Upper lobe of left lung (tissue), 6 donors: Measurements from ENCODE around the gene SEC11A. TPM values are rescaled to one million over a fixed set of nuclear protein-coding genes. Genes with fewer than 3 reads are reported as not detected.

Source experiments
- ATAC-seq, 2 donors: fragments of 200-7000 bp; cut with Tn5 transposase; one replicate each; pipeline ENCODE4 v1.9.1; 2022; ENCODE audit warnings: mild to moderate bottlenecking in 2 of 2, moderate library complexity in 2 of 2; ENCODE audit not compliant: low FRiP score in 2 of 2
- DNase-seq, 2 donors: peaks; one replicate each; pipeline ENCODE4 v3.0.0-alpha.2; 2019 to 2020
- H3K27ac ChIP-seq, 4 donors: fragments of 200-600 bp; sonication (generic); one replicate each; pipeline ENCODE4 v1.5.1; 2016 to 2019
- H3K27me3 ChIP-seq, 4 donors: fragments of 200-600 bp; sonication (generic); one replicate each; pipeline ENCODE4 v1.5.1; 2017 to 2019
- H3K36me3 ChIP-seq, 4 donors: fragments of 200-600 bp; sonication (generic); one replicate each; pipeline ENCODE4 v1.5.1; 2016 to 2019
- H3K4me1 ChIP-seq, 4 donors: fragments of 200-600 bp; sonication (generic); one replicate each; pipeline ENCODE4 v1.5.1; 2018 to 2019
- H3K4me3 ChIP-seq, 4 donors: fragments of 200-600 bp; sonication (generic); one replicate each; pipeline ENCODE4 v1.5.1; 2017 to 2019; ENCODE audit warnings: mild to moderate bottlenecking in 2 of 4, moderate library complexity in 1 of 4
- H3K9me3 ChIP-seq, 4 donors: fragments of 200-600 bp; sonication (generic); one replicate each; pipeline ENCODE4 v1.5.1; 2018 to 2019
- CTCF ChIP-seq, 6 experiments: fragments of 450-650 bp in 4 of 6; fragments of 200-600 bp in 2 of 6; sonication (generic) in 2 of 6; IDR thresholded peaks; one replicate each; pipeline ENCODE4 v1.5.1; 2016 to 2019; ENCODE audit warnings: antibody characterized with exemption in 6 of 6
- EP300 ChIP-seq, 4 donors: sonication (generic); formaldehyde crosslinking; IDR thresholded peaks; one replicate each; pipeline ENCODE4 v1.5.1; 2017; ENCODE audit warnings: antibody characterized with exemption in 4 of 4, control low read depth in 2 of 4
- POLR2A ChIP-seq, 4 donors: fragments of 450-650 bp; IDR thresholded peaks; one replicate each; pipeline ENCODE4 v1.5.1; 2016 to 2017; ENCODE audit warnings: antibody characterized with exemption in 4 of 4, mild to moderate bottlenecking in 2 of 4
- POLR2AphosphoS5 ChIP-seq, 2 donors: sonication (generic); formaldehyde crosslinking; IDR thresholded peaks; one replicate each; pipeline ENCODE4 v1.5.1; 2017; ENCODE audit warnings: antibody characterized with exemption in 2 of 2
- WGBS, 2 donors: methylation state at CpG; one replicate each; pipeline ENCODE4 v1.1.5; 2017 to 2018; 5-methylcytosine and 5-hydroxymethylcytosine counted together
- total RNA-seq, 6 donors: library from RNA; depleted of rRNA in 4 of 6; stranded (reverse); fragments of >200 nt in 4 of 6; gene quantifications; one replicate each; pipeline versions ENCODE4 v1.1.0 to v1.2.1, GENCODE V29; 2016 to 2021
- donor health status: DM: no; HTN: no; CAD: no; lungs with moderate emphysema.
- donor health status: DM: no; HTN: yes; CAD: no; lungs with severe emphysema.

SEC11A gene
- total RNA-seq, 6 donors from 2014 or later = 38.8 to 164 (median 116) TPM

DNA sequence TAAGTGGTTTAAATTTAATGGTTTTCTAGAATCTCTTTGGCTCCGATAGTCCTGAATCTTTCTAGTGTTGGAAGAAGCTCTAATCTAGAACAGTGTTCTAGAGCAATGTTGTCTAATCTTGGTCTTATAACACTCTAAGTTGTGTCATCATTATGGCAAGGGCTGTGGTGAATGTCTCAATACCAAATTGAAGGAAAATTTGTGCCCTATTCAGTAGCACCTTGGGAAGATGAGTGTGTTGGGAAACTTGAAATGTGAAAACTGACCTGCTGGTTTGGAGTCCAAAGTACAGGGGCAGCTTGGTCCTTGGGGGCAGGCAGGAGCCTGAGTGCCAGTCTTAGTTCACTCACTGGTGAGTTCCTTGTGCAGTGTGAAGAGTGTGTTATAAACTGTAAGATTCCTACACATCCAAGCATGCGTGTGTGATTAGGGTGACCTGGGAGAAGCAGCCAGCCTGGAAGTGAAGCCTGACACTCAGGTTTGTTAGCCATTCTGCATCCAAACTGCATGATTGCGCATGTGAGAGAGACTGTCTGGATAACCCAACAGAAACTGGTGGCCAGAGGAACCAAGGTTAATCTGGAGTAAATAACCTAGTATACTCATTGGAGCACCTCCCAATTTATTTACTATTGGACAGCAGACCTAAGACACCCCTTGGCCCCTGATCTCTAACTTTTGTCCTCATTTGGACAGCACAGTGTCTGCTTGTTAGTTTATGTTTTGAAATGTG is 47.1 kb upstream of the SEC11A start:
- H3K36me3 ChIP-seq = peaks cover 0 to 20% (median 8%) of the 10 kb centered on the region in 4 donors
- no peaks in the 10 kb centered on the region for H3K9me3 ChIP-seq
- WGBS, 2 donors = 85 to 91% methylated on average over 3 of the region's 3 CpGs
- H3K4me3 ChIP-seq = no peak overlapping the region
- no peaks in the 10 kb centered on the region for H3K27me3 ChIP-seq
- ATAC-seq (no peak), DNase-seq (no peak)
- no peak for TF ChIP-seq POLR2A (IDR thresholded peaks at IDR 0.05)
- no peak for TF ChIP-seq CTCF (IDR thresholded peaks at IDR 0.05)
- H3K27ac ChIP-seq = no peak overlapping the region
- H3K4me1 ChIP-seq = peaks cover 37 to 55% (median 47%) of the 10 kb centered on the region in 4 donors

- 36 to 46% methylated on average over 4 of the region's 4 CpGs for WGBS, 2 donors
- TF ChIP-seq CTCF (IDR thresholded peaks at IDR 0.05) (no peak), EP300 (IDR thresholded peaks at IDR 0.05) (no peak), POLR2AphosphoS5 (IDR thresholded peaks at IDR 0.05) (no peak), POLR2A (IDR thresholded peaks at IDR 0.05) (no peak)
- peaks cover 37 to 59% (median 49%) of the 10 kb centered on the region in 4 donors for H3K4me1 ChIP-seq
Observed at GRCh38 chr15:84761607-84762131, 45.7 kb upstream of the SEC11A start.

GRCh38 chr15:84760219-84760618 is 44.3 kb upstream of the SEC11A start:
- no peak for ATAC-seq

More at GRCh38 chr15:84761607-84762131, 45.7 kb upstream of the SEC11A start:
- H3K27ac ChIP-seq = peak overlapping the region in 2 of 4 donors; percentile 3 to 17
- no peaks in the 10 kb centered on the region for H3K27me3 ChIP-seq
- H3K4me3 ChIP-seq = no peak overlapping the region
- no peaks in the 10 kb centered on the region for H3K9me3 ChIP-seq
- DNase-seq (no peak), ATAC-seq (no peak)
- H3K36me3 ChIP-seq = peaks cover 0 to 12% (median under 1%) of the 10 kb centered on the region in 4 donors

DNA sequence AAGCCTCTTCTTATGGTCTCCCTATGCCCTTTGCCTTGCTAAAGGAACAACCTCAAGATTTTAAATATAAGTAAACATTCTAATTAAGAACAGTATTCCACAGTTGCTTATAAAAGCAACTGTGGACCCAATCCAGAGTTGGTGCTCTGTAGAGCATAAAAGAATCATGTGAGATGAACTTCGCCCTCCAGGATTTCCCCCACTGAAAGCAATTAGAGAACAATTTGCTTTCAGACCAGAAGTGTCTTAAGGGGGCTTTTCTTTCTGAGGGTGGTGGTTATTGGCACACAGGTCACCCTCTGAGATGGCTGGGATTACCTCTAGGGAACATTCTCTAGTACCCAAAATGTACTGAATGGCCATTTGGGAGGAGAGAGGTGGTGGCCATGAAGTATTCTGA is 43.1 kb upstream of the SEC11A start:
- H3K36me3 ChIP-seq = no peaks in the 10 kb centered on the region
- peaks cover 37 to 66% (median 46%) of the 10 kb centered on the region in 4 donors for H3K4me1 ChIP-seq
- DNase-seq (no peak), ATAC-seq (no peak)
- H3K27ac ChIP-seq = no peak overlapping the region
- 86 to 100% methylated on average over 1 of the region's 1 CpG for WGBS, 2 donors
- no peaks in the 10 kb centered on the region for H3K27me3 ChIP-seq
- no peaks in the 10 kb centered on the region for H3K9me3 ChIP-seq
- TF ChIP-seq EP300 (IDR thresholded peaks at IDR 0.05) (no peak), POLR2A (IDR thresholded peaks at IDR 0.05) (no peak), POLR2AphosphoS5 (IDR thresholded peaks at IDR 0.05) (no peak), CTCF (IDR thresholded peaks at IDR 0.05) (no peak)
- H3K4me3 ChIP-seq = no peak overlapping the region

More at GRCh38 chr15:84760219-84760618, 44.3 kb upstream of the SEC11A start:
- TF ChIP-seq EP300 (IDR thresholded peaks at IDR 0.05) (no peak), CTCF (IDR thresholded peaks at IDR 0.05) (no peak), POLR2A (IDR thresholded peaks at IDR 0.05) (no peak), POLR2AphosphoS5 (IDR thresholded peaks at IDR 0.05) (no peak)
- no peaks in the 10 kb centered on the region for H3K27me3 ChIP-seq
- no peak for DNase-seq
- H3K9me3 ChIP-seq = no peaks in the 10 kb centered on the region
- WGBS, 2 donors = 81 to 97% methylated on average over 1 of the region's 1 CpG
- no peaks in the 10 kb centered on the region for H3K36me3 ChIP-seq
- H3K27ac ChIP-seq = no peak overlapping the region
- peaks cover 37 to 69% (median 52%) of the 10 kb centered on the region in 4 donors for H3K4me1 ChIP-seq
- no peak overlapping the region for H3K4me3 ChIP-seq
